ENCODE data around the gene PEA15.
A peak's percentile ranks its signal among the peaks of the same experiment; 100 is the strongest.

Gene PEA15

DNA sequence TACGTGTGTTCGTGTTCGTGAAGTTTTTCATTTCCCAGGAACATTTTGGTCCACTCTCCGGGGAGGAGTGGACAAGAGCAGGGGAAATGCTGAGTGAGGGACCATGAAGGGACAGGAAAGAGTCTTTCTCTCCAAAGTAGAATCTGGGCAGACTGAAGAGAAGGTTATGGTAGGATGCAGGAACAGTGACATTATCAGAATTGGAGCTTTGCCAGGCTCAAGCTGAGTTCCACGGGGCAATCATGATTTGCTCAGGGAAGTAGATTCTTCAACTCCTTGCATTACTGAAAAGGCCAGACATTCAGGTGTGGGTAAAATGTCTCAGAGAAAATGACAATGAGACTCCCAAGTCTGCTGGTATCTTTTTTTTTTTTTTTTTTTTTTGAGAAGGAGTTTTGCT lies 37.2 kb upstream of the PEA15 start (continued):
- TF ChIP-seq, protein P1, sequence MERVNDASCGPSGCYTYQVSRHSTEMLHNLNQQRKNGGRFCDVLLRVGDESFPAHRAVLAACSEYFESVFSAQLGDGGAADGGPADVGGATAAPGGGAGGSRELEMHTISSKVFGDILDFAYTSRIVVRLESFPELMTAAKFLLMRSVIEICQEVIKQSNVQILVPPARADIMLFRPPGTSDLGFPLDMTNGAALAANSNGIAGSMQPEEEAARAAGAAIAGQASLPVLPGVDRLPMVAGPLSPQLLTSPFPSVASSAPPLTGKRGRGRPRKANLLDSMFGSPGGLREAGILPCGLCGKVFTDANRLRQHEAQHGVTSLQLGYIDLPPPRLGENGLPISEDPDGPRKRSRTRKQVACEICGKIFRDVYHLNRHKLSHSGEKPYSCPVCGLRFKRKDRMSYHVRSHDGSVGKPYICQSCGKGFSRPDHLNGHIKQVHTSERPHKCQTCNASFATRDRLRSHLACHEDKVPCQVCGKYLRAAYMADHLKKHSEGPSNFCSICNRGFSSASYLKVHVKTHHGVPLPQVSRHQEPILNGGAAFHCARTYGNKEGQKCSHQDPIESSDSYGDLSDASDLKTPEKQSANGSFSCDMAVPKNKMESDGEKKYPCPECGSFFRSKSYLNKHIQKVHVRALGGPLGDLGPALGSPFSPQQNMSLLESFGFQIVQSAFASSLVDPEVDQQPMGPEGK (CRISPR knock-in tag; IDR thresholded peaks at IDR 0.05; ENCODE audit: borderline replicate concordance) = no peak
- TF ChIP-seq ZFP30 (CRISPR knock-in tag; IDR thresholded peaks at IDR 0.05) (no peak), ZFP3 (CRISPR knock-in tag; IDR thresholded peaks at IDR 0.05) (no peak), BACH2 (CRISPR knock-in tag; IDR thresholded peaks at IDR 0.05; ENCODE audit: borderline replicate concordance) (no peak)
- TF ChIP-seq, protein P2, sequence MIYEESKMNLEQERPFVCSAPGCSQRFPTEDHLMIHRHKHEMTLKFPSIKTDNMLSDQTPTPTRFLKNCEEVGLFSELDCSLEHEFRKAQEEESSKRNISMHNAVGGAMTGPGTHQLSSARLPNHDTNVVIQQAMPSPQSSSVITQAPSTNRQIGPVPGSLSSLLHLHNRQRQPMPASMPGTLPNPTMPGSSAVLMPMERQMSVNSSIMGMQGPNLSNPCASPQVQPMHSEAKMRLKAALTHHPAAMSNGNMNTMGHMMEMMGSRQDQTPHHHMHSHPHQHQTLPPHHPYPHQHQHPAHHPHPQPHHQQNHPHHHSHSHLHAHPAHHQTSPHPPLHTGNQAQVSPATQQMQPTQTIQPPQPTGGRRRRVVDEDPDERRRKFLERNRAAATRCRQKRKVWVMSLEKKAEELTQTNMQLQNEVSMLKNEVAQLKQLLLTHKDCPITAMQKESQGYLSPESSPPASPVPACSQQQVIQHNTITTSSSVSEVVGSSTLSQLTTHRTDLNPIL (CRISPR knock-in tag; IDR thresholded peaks at IDR 0.05; ENCODE audit: low read depth) = no peak

- ATAC-seq = no peak
- TF ChIP-seq ISL1 (CRISPR knock-in tag; IDR thresholded peaks at IDR 0.05) (no peak), OSR1 (CRISPR knock-in tag; IDR thresholded peaks at IDR 0.05) (no peak), GLIS3 (CRISPR knock-in tag; IDR thresholded peaks at IDR 0.05) (no peak), ZFP3 (CRISPR knock-in tag; IDR thresholded peaks at IDR 0.05) (no peak), ZFP30 (CRISPR knock-in tag; IDR thresholded peaks at IDR 0.05) (no peak), ARNTL (CRISPR knock-in tag; IDR thresholded peaks at IDR 0.05; ENCODE audit: borderline replicate concordance, low read depth) (no peak), ZNF70 (CRISPR knock-in tag; IDR thresholded peaks at IDR 0.05) (no peak), POU6F1 (CRISPR knock-in tag; IDR thresholded peaks at IDR 0.05; ENCODE audit: borderline replicate concordance, low read depth) (no peak), ZNF565 (CRISPR knock-in tag; conservative IDR thresholded peaks at IDR 0.05; ENCODE audit: low read depth) (no peak), PPARA (CRISPR knock-in tag; IDR thresholded peaks at IDR 0.05; ENCODE audit: borderline replicate concordance) (no peak)
- TF ChIP-seq, protein P3, sequence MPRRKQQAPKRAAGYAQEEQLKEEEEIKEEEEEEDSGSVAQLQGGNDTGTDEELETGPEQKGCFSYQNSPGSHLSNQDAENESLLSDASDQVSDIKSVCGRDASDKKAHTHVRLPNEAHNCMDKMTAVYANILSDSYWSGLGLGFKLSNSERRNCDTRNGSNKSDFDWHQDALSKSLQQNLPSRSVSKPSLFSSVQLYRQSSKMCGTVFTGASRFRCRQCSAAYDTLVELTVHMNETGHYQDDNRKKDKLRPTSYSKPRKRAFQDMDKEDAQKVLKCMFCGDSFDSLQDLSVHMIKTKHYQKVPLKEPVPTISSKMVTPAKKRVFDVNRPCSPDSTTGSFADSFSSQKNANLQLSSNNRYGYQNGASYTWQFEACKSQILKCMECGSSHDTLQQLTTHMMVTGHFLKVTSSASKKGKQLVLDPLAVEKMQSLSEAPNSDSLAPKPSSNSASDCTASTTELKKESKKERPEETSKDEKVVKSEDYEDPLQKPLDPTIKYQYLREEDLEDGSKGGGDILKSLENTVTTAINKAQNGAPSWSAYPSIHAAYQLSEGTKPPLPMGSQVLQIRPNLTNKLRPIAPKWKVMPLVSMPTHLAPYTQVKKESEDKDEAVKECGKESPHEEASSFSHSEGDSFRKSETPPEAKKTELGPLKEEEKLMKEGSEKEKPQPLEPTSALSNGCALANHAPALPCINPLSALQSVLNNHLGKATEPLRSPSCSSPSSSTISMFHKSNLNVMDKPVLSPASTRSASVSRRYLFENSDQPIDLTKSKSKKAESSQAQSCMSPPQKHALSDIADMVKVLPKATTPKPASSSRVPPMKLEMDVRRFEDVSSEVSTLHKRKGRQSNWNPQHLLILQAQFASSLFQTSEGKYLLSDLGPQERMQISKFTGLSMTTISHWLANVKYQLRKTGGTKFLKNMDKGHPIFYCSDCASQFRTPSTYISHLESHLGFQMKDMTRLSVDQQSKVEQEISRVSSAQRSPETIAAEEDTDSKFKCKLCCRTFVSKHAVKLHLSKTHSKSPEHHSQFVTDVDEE (CRISPR knock-in tag; IDR thresholded peaks at IDR 0.05) = no peak
Observed at GRCh38 chr1:160168609-160169369, 36.4 kb upstream of the PEA15 start.

DNA sequence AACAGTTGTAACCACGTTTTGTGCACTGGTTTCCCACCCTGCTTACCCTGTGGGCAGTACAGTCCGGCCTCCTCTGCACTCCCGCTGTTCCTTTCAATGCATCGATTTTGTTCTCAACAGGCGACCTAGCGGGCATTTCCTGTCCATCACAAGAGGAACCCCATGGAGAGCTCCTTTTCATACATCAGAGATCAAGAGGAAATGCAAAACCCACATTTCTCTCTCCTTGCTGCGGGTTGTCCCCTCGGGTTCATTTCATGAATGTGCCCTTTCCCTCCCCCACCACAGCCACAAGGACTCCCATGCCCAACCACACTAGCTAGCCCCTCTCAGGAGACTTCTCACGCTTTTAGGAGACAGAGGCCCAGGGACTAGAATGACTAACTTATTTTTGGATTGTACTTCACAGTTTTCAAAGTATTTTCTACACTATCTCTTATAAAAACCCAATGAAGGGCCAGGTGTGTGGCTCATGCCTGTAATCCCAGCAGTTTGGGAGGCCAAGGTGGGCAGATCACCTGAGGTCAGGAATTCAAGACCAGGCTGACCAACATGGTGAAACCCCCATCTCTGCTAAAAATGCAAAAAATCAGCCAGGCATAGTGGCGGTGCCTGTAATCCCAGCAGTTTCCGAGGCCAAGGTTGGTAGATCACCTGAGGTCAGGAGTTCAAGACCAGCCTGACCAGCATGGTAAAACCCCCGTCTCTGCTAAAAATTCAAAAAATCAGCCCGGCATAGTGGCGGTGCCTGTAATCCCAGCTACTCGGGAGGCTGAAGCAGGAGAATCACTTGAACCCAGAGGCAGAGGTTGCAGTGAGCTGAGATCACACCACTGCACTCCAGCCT lies 35.4 kb upstream of the PEA15 start:
- ATAC-seq = no peak
- no peak for TF ChIP-seq OSR1 (CRISPR knock-in tag; IDR thresholded peaks at IDR 0.05)
- TF ChIP-seq ZNF565 (CRISPR knock-in tag; conservative IDR thresholded peaks at IDR 0.05; ENCODE audit: low read depth) = no peak
- TF ChIP-seq, protein P1 (CRISPR knock-in tag; IDR thresholded peaks at IDR 0.05; ENCODE audit: borderline replicate concordance) = no peak
- no peak for TF ChIP-seq ZC3H10 (CRISPR knock-in tag; IDR thresholded peaks at IDR 0.05)
- TF ChIP-seq ZNF70 (CRISPR knock-in tag; IDR thresholded peaks at IDR 0.05) = no peak

DNA sequence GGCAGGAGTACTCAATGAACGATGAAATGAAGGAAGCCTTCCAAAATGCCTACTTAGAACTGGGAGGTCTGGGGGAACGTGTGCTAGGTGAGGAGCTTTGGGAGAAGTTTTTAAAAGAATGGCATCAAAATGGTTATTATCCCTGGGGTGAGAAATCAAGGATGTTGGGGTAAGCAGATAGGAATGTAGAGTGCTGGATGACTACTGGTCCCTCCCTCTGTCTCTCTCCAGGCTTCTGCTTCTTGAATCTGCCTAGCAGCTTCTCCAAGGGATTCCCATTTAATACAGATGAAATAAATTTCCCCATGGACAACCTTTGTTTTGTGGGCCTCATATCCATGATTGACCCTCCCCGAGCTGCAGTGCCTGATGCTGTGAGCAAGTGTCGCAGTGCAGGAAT lies 33.8 kb upstream of the PEA15 start:
- peak; percentile 38; the same call in 2 of the 3 replicates for ATAC-seq
- no peak for TF ChIP-seq ISL1 (CRISPR knock-in tag; IDR thresholded peaks at IDR 0.05)
- TF ChIP-seq SNAI2 (CRISPR knock-in tag; IDR thresholded peaks at IDR 0.05) = no peak
- TF ChIP-seq GLIS3 (CRISPR knock-in tag; IDR thresholded peaks at IDR 0.05) = no peak
- no peak for TF ChIP-seq ZNF565 (CRISPR knock-in tag; conservative IDR thresholded peaks at IDR 0.05; ENCODE audit: low read depth)
- TF ChIP-seq, protein P1 (CRISPR knock-in tag; IDR thresholded peaks at IDR 0.05; ENCODE audit: borderline replicate concordance) = no peak
- TF ChIP-seq ZFP30 (CRISPR knock-in tag; IDR thresholded peaks at IDR 0.05) = no peak
- no peak for TF ChIP-seq ZNF70 (CRISPR knock-in tag; IDR thresholded peaks at IDR 0.05)
- TF ChIP-seq ARNTL (CRISPR knock-in tag; IDR thresholded peaks at IDR 0.05; ENCODE audit: borderline replicate concordance, low read depth) = no peak
- TF ChIP-seq POU6F1 (CRISPR knock-in tag; IDR thresholded peaks at IDR 0.05; ENCODE audit: borderline replicate concordance, low read depth) = no peak
- no peak for TF ChIP-seq OSR1 (CRISPR knock-in tag; IDR thresholded peaks at IDR 0.05)
